NB4 (cell line): ENCODE measurements around the gene RBM33.

Experiments
- POLR2A ChIP-seq: IDR thresholded peaks from 2 replicates; pipeline ENCODE4 v1.6.1; 2011; ENCODE audit warnings: mild to moderate bottlenecking; ENCODE audit not compliant: insufficient read length; ENCODE audit errors: extremely low read depth
- TF ChIP-seq, protein P1 (sequence below): IDR thresholded peaks from one replicate; pipeline ENCODE4 v1.5.1; 2012; ENCODE audit warnings: low read depth, low read length

DNA sequence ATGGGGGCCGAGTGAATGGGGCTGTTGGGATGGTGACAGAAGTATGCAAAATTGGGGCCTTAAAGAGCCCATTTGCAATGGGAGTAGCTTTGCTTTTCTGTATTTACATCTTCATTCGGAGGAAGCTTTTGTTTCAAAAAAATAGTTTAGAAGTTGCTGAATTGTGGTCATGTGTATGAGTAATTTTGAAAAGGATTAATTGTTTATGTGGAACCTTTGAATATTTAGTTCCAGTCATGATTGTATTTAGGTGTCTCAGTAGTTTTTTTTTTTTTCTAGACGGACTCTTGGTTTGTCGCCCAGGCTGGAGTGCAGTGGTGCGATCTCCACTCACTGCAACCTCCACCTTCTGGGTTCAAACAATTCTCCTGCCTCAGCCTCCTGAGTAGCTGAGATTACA is 37.2 kb downstream of the RBM33 start:
- TF ChIP-seq, protein P1, sequence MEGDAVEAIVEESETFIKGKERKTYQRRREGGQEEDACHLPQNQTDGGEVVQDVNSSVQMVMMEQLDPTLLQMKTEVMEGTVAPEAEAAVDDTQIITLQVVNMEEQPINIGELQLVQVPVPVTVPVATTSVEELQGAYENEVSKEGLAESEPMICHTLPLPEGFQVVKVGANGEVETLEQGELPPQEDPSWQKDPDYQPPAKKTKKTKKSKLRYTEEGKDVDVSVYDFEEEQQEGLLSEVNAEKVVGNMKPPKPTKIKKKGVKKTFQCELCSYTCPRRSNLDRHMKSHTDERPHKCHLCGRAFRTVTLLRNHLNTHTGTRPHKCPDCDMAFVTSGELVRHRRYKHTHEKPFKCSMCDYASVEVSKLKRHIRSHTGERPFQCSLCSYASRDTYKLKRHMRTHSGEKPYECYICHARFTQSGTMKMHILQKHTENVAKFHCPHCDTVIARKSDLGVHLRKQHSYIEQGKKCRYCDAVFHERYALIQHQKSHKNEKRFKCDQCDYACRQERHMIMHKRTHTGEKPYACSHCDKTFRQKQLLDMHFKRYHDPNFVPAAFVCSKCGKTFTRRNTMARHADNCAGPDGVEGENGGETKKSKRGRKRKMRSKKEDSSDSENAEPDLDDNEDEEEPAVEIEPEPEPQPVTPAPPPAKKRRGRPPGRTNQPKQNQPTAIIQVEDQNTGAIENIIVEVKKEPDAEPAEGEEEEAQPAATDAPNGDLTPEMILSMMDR = no peak
- TF ChIP-seq POLR2A = no peak
